ENCODE measurements around the gene AGT. TPM values are rescaled to one million over a fixed set of nuclear protein-coding genes. Genes with fewer than 3 reads are reported as not detected.

AGT gene
- polyA plus RNA-seq (2014; cell fraction: cytosol; rRNA removed) = 0.05 and 0.22 TPM in 2 replicates
- not detected in 2 replicates for polyA plus RNA-seq (2014; cell fraction: nucleus; rRNA removed)

DNA sequence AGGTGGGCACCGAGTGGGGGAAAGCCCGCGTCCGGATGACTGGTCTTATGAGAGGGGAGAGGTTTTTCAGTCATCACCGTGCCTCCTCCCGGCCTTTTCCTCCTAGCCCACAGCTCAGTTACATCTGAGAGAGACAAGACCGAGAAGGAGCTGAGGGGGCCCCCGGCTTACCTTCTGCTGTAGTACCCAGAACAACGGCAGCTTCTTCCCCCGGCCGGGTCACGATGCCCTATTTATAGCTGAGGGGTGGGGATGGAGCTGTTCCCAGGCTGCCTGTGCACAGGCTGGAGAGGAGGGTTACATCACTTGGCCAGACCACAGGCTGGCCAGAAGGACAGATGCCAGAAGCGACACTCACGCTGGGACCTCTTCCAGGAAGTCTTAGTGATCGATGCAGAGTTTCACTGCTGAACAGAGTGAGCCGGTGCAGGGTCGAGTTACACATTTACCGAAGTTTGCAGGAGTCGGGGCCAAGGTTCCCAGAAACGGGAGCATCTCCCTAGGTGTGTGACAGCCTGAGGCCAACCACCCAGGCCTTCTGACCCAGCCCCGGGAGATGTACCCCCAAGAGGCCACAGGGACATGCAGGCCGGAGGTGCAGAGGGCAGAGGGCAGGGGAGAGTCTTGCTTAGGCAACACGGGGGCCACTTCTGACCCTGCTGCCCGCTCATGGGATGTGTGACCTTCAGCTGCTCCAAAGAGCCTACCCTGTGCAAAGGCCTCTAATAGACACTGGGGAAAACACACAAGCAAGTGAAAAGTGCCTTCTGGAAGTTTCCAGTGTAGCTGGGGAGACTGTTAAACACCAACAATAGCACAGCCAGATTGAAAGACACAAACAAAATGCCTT, at the start of gene AGT:
Gene AGT, minus strand, starts transcription at position 208 of the 850 bp plus-strand sequence. CDS start 3,299 bp downstream, outside the sequence.
- DNase-seq (ENCODE audit: low spot score) = no peak

DNA sequence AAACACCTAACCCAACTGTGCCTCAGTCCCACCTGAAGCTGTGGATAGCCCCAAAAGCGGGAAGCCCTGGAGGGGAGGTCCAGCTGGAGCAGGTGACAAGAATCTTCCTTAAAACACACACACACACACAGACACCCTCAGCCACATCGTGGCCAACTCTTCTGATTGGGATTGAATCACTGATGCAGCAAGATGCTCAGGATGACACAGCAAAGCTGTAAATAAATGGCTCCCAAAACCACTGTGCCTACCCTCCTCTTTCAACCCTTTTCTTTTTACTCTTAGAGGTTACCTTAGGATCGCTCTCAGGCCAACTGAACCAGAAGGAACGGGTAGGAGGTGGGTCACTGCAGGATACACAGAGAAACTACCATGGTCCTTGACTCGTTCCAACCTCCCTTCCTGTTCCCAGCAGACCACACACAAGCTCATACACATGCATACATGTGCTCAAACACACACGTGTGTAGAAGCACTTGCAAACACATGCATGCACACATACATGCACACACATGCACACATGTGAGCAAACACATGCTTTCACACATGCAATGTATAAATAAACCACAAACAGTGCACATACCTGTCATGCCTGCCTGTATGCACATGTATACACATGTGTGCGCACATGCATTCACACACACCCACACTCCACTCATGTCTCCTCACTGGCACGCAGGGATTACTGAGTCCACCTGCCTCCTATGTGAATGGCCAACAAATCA, 47.7 kb upstream of the AGT start:
- DNase-seq (ENCODE audit: low spot score) = no peak

DNA sequence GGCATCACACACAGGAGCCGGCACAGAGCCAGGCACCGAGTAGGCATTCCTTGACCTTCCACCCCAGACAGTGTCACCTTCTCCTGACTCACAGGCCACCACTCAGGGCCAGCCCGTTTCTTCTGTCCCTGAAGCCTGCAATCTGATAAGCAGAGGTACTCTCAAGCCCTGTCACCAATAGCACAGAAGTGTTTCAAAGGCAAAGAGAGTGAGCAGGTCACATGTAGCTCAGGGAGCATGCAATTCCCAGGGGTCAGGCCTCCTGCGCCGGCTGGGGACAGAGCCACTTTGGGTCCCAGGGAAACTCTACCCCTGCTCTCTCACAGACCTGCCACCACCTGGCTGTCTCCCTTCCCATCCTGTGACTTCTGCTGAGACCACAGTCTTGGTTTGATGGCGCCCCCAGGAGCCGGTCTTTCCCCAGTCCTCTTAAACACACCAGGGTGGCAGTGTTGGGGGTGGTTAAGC, 46.5 kb upstream of the AGT start:
- peak; percentile 65 for DNase-seq (ENCODE audit: low spot score)

DNA sequence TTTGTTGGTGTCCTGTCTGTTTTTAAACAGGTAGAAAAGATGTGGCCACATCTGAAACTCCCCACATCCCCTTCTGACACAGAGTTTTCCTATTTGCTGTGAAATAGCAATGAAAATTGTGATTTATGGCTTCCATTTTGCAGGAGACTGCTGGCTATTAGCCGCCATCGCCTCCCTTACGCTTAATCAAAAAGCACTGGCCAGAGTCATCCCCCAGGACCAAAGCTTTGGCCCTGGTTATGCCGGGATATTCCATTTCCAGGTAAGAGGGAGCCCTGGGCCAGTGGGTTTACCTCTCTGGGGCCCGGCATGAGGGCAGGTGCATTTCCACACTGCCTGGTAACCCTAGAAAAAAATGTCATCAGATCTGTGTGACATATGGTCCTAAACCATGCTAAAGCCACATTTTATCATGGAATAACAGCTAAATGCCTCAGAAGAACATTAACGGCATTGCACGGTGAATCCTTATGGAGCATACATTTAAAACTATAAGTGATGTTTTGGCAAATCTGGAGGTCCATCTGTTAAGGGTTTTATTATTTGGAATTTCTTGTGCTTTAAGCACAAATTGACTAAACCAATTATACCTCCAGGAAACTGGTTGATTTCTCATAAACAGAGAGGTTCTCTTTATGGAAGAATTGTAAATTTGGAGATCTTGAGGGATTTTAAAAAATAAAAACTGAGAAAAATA, 45.6 kb upstream of the AGT start:
- no peak for DNase-seq (ENCODE audit: low spot score)

DNA sequence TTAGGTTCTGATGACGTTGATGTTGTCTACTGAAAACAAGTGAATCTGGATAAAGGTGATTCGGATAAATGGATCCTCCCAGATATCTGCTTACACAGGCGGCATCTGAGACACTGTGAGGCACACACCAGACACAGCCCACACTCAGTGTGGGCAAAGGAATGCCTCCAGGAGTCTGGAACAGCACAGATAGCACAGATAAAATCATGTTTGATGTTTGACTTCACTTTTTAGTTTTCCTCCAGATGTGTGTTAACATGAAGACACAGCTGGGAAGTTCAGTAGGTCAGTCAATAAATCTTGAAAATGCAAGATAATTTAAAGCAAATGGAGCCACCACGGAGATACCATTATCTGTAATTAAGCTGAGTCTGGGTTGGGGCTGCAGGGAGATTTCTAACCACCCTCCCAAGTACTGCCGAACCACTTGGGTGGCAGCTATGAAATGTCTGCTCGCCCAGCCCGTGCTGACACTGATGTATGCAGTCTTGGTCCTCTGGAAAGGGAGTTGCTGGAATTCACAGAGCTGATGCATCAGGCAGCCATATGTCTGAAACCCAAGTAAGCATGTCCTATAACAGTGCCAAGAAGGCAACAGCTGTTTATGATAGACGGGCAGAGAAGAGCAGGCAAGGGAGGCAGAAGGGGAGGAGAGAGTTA, 44.9 kb upstream of the AGT start:
- peak; percentile 60 for DNase-seq (ENCODE audit: low spot score)

DNA sequence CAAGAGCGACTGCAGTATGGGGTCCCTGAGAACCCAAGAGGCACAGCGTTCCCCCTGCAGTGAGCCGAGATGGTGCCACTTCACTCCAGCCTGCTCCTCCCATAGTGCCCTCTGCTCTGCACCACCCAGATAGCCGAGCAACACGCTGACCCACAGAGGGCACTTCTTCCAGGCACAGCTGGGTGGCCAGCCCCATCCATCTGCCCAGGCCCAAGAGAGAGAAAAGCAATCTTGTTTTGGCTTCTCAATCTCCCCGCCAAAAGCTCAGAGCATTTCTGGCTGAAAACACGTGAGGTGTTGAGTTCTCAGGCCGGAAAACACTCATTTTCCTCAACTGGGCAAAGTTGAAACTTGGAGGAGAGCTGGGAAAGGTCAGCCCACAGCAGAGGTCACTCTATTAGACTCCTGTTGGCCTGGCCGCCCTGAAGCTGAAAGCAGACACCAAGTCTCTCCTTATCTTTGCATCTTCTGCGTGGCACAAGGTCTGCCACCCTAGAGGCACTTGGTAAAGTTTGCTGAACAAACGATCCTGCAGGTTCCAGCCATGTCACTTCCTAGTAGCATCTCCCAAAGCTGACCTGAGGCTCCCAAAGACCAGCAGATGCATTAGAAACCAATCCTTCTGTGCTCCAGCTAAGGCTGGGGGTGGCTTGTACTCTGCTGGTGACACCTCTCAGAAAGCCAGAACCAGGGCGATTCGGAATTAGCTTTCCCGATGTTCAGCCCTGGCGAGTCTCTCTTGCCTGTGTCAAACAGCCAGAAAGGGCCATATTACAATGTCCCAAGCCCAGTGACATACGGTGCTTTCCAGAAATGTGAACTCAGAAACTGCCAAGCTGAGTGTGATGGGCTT, 44.2 kb upstream of the AGT start:
- no peak for DNase-seq (ENCODE audit: low spot score)

DNA sequence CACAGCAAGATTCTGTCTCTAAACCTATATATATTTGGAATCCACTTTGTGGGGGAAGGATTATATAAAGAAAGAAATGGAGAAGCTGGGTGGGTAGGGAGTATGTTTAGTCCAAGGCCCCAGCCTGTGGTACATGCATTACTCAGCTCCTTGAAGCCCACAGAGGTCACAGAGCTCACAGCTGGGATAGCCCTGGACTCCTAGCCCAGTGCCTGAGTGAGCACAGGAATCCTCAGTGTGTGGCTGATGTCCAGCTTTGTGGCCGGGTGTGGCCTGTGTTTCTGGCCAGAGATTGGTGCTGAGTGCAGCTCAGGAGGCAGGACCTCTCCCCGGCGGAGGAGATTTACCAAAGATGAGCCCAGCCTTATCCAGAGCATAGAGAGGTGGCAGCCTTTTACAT, 40.9 kb upstream of the AGT start:
- DNase-seq (ENCODE audit: low spot score) = no peak

DNA sequence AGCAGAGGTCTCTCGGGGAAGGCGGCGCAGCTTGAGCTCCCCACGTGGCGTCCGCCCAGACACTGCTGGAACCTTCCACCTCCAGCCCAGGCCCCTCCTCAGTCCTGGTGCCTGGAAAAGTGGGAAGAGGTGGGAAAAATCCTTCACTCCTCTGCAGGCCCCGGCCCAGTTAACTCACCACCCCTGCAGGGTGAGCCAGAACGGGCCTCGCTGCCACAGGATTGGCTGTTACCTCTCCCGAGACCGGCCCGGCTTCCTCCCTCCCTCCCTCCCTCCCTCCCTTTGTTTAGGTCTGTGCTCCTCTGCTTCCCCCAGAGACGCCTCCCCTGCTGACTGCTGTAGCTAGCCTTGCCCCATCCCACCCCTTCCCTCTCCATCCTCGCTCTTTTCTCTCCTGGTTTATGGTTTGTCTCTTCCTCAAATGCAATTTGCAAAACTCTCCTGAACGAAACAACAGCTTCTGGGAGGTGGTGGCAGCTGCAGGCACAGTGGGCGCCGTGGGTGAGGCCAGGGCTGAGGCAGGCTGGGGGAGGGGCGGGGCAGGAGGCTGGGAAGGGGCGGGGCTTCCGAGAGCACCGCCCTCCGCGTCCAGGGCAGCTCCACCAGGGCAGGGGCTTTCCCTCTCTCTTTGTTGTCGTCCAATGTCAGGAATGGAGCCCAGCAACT, 39.8 kb upstream of the AGT start:
- peak; percentile 84 for DNase-seq (ENCODE audit: low spot score)

DNA sequence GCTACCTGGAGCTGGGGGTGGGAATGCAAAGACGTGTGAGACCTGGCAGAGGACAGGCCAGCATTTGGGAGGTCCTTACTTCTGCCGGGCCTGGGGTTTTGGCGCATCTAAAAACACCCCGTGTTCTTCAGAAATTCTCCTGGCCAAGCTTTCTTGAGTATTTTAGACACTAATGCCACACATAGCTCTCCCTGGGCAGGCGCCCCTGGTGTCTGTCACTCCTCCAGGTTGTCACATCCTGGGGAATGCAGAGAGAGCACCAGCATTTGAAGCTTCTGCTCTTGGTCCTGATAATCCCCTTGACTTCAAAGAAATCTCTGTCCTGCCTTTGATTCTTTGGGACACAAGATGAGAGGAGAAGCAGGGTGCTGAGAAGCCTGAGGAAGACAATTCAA, 39.3 kb upstream of the AGT start:
- DNase-seq (ENCODE audit: low spot score) = no peak

DNA sequence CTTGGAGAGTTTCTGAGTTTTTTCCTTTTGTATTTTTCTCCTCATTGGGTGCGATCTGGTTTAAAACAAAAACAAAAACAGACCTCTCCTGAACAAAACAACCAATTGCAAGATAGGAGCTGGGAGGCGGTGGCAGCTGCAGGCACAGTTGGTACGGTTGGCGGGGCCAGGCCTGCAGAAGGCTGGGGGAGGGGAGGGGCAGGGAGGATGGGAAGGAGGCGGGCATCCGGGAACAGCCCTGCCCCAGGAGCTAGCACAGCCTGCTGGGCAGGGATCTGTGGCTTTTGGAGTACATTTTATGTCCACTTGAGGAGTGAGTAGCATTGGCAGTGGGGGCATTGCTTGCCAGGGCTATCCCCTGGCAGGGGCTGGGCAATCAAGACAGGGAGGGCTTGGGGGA, 38.5 kb upstream of the AGT start:
- no peak for DNase-seq (ENCODE audit: low spot score)

DNA sequence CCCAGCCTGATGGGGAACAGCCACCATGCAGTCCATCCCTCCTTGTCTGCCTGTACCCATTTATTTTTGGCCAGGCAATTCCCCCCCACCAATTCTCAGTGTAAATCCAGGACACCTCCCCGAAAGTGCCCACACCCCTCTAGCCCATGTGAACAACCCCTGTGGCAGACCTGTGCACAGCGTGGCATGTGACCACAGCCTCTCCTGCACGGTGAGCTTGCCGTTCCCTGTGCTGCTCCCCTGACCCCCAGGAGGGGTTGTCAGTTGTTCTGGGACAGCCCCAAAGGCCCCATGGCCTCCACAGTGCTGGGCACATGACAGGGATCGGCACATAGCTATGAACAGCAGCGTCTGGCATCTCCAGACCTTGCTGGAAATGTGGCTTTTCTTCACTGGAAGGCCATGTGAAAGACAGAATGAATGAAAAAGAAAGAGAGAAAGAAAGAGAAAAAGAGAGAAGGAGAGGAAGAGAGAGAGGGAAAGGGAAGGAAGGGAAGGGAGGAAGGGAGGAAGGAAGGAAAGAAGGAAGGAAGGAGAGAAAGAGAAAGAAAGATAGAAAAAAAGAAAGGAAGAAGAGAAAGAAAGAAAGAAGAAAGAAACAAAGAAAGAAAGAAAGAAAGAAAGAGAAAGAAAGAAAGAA, 37.2 kb upstream of the AGT start:
- DNase-seq (ENCODE audit: low spot score) = no peak

DNA sequence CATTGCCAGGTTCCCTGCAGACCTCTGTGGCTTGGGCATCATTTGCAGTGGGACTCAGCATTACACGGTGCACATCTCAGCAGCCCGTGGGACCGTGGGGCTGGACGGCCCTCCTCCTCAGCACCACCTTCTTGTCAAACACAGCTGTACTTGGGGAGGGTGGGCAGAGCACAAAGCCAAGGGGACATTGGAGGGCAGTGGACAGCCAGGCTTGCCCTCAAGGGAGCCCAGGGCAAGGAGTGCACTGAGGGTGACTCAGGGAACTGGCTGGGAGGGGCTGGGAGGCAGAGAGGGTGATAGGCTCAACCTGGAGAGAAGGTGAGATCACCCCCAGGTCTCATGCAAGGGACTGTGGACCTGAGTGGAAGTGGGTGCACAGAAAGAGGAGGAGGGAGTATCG, 36.7 kb upstream of the AGT start:
- no peak for DNase-seq (ENCODE audit: low spot score)

DNA sequence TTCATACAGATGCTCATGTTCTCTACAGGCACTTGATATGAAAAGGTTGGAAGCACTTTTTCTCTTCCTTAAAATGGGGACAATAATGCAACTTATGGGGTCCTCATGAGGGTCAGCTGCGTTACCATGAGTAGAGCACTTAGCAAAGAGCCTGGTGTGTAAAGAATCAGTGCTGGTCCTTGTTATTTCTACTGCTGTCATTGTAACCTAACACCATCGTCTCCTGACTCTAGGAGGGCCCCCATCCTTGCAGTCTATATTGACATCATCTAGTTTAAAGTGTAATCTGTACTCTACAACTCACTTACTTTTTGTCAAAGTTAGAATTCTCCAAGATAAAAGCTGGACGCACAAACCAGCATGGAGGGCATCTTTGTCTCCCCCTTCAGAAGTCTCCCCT, 35.7 kb upstream of the AGT start:
- no peak for DNase-seq (ENCODE audit: low spot score)

DNA sequence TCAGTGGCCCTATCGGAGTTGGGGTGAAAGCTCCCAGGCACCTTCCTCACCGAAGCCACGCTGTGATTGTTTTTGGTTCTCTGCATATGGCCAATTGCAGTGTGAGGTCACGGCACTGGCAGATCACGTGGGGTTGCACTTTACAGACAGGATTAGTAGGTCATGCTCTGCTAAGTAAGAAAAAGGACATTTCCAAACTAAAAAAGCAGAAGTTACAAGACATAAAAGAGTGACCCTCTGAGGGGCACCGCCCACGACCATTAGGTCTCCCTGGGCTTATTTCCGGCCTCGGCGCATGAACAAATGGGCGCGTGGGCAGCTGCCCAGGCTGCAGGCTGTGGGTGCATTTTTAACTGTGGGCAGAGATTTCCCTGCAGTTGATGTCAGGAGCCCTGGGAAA, 35.2 kb upstream of the AGT start:
- no peak for DNase-seq (ENCODE audit: low spot score)

DNA sequence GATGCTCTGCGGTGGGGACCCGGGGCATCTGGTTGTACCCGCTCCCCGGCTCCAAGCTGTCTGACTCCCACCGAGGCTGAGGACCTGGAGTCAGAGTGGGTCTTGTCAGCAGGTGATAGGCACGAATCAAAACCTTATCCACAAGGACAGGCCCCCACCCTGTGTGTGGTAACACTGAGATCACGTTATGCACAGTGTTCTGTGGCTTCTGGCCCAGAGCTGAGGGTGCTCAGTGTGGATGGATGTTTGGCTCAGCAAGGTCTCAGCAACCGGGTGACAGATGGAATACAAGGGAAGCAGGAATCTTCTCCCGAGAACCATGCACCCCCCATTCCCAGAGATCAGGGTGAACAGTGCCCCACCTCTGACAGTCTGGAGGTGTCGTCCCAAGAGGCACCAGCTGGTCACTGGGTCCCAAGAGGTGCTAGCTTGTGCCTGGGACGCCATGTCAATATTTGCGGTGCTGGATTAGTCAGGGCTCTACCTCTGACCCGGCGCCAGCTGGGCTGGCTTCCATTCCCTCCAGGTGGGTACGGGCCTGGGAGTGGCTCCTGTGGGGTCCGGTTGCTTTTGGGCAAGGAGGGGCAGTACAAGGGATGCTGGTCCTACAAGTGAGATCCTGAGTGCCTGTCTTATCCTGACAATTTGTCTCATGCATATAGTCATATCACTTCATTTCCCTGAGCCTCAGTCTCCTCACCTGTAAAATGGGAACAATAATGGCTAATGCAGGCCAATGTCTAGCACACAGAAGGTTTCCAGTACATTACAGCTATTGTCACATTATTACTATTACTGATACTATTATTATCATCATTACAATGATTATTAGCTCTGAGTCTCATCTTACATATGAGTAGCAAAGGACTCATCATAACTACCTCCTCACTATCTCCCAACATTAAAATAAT, 34.2 kb upstream of the AGT start:
- DNase-seq (ENCODE audit: low spot score) = no peak

DNA sequence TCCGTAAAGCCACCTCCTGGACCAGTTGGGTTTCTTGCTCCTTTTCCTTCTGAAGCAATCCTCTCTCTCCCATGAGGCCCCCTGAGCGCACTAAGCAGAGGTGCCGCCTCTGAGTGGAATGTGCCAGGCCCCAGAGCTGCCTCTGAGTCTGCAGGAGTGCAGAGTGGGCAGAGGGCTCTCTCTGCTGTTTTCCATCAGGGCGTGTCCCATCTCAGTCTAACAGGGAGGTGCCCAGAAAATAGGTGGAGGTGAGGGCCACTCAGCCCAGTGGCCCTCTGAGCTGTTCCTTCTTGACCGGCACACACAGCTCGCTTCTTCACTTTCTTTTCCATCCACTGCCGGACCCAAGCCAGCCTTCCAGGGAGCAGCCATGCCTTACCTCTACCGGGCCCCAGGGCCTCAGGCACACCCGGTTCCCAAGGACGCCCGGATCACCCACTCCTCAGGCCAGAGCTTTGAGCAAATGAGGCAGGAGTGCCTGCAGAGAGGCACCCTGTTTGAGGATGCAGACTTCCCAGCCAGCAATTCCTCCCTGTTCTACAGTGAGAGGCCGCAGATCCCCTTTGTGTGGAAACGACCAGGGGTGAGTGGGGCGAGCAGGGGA, 33.3 kb upstream of the AGT start, which contains the start of gene CAPN9:
Gene CAPN9, plus strand, starts transcription at position 262 of the 604 bp plus-strand sequence. Its CDS starts 109 bp downstream, at position 371.
- DNase-seq (ENCODE audit: low spot score) = no peak

DNA sequence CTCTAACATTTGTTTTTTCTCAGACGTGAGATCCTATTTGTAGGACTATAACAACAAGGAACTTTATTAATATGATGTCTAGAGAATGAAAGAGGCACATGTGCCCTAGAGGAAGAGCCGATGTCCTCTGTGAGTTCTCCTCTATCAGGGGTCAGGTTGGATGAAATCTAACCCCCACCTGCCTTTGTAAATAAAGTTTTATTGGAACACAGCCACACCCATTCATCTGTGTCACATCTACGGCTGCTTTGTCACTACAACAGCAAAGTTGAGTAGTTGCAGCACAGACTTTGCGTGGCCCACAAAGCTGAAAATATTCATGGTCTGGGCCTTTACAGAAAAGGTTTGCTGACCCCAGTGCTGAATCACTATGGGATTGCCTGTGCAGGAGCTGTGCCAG, 32.7 kb upstream of the AGT start:
- no peak for DNase-seq (ENCODE audit: low spot score)

DNA sequence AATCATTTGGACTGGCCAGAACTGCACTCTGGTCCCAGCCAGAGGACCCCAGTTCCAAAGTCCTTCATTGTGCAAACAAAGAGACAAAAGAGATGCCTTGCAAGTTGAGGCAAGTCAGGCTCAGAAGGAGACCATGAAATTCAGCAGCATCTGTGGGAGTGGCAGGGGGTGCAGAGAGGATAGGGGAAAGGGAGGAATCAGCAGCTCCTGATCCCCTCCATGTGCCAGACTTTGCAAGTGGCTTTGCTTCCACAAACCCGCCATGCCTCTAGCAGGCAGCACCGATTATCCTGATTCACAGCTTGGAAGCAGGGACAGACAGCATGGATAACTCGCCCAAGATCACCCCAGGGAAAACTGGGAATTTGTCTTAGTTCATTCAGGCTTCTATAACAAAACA, 31.1 kb upstream of the AGT start:
- DNase-seq (ENCODE audit: low spot score) = no peak

All from SK-N-DZ (cell line).